Measurements from ENCODE around the gene SPPL2B.

Gene SPPL2B

GRCh38 chr19:2320049-2320448 is 8.4 kb upstream of the SPPL2B start:
- DNase-seq (ENCODE audit: low read depth) = no peak
- H3K4me3 ChIP-seq (ENCODE audit: low read depth, low read length) = no peak overlapping the region

- no peak for DNase-seq (ENCODE audit: low read depth)
- no peak overlapping the region for H3K4me3 ChIP-seq (ENCODE audit: low read depth, low read length)
These were observed 7.5 kb upstream of the SPPL2B start for GRCh38 chr19:2320939-2321338.

- no peak for DNase-seq (ENCODE audit: low read depth)
- H3K4me3 ChIP-seq (ENCODE audit: low read depth, low read length) = no peak overlapping the region
These were observed 6.8 kb upstream of the SPPL2B start for GRCh38 chr19:2321565-2322283.

GRCh38 chr19:2323707-2324106 is 4.8 kb upstream of the SPPL2B start:
- no peak for DNase-seq (ENCODE audit: low read depth)
- no peak overlapping the region for H3K4me3 ChIP-seq (ENCODE audit: low read depth, low read length)

GRCh38 chr19:2324220-2324948 is 4.1 kb upstream of the SPPL2B start:
- no peak for DNase-seq (ENCODE audit: low read depth)
- H3K4me3 ChIP-seq (ENCODE audit: low read depth, low read length) = no peak overlapping the region

- no peak for DNase-seq (ENCODE audit: low read depth)
- H3K4me3 ChIP-seq (ENCODE audit: low read depth, low read length) = no peak overlapping the region
These were observed 3.0 kb upstream of the SPPL2B start for GRCh38 chr19:2325281-2326046.

GRCh38 chr19:2326699-2327360 is 1.7 kb upstream of the SPPL2B start:
- peak overlapping the region; percentile 96 for H3K4me3 ChIP-seq (ENCODE audit: low read depth, low read length)
- DNase-seq (ENCODE audit: low read depth) = no peak

GRCh38 chr19:2327773-2328400 is 597 bp upstream of the SPPL2B start:
- peak; percentile 72 for DNase-seq (ENCODE audit: low read depth)
- peak overlapping the region; percentile 96 for H3K4me3 ChIP-seq (ENCODE audit: low read depth, low read length)

GRCh38 chr19:2329149-2329478 is 630 bp downstream of the SPPL2B start:
- peak overlapping the region; percentile 96 for H3K4me3 ChIP-seq (ENCODE audit: low read depth, low read length)
- no peak for DNase-seq (ENCODE audit: low read depth)

- H3K4me3 ChIP-seq (ENCODE audit: low read depth, low read length) = peak overlapping the region; percentile 96
- DNase-seq (ENCODE audit: low read depth) = no peak
These were observed 1.0 kb downstream of the SPPL2B start for GRCh38 chr19:2329501-2329916.

GRCh38 chr19:2330255-2330631 is 1.8 kb downstream of the SPPL2B start:
- no peak overlapping the region for H3K4me3 ChIP-seq (ENCODE audit: low read depth, low read length)
- DNase-seq (ENCODE audit: low read depth) = no peak

GRCh38 chr19:2330632-2331284 is 2.3 kb downstream of the SPPL2B start:
- DNase-seq (ENCODE audit: low read depth) = no peak
- no peak overlapping the region for H3K4me3 ChIP-seq (ENCODE audit: low read depth, low read length)

- DNase-seq (ENCODE audit: low read depth) = no peak
- no peak overlapping the region for H3K4me3 ChIP-seq (ENCODE audit: low read depth, low read length)
These were observed 3.2 kb downstream of the SPPL2B start for GRCh38 chr19:2331601-2332246.

GRCh38 chr19:2332341-2333026 is 4.0 kb downstream of the SPPL2B start:
- DNase-seq (ENCODE audit: low read depth) = no peak
- no peak overlapping the region for H3K4me3 ChIP-seq (ENCODE audit: low read depth, low read length)

GRCh38 chr19:2333027-2333806 is 4.7 kb downstream of the SPPL2B start:
- DNase-seq (ENCODE audit: low read depth) = no peak
- no peak overlapping the region for H3K4me3 ChIP-seq (ENCODE audit: low read depth, low read length)

GRCh38 chr19:2333807-2334211 is 5.3 kb downstream of the SPPL2B start:
- no peak overlapping the region for H3K4me3 ChIP-seq (ENCODE audit: low read depth, low read length)
- no peak for DNase-seq (ENCODE audit: low read depth)

GRCh38 chr19:2334426-2334825 is 5.9 kb downstream of the SPPL2B start:
- H3K4me3 ChIP-seq (ENCODE audit: low read depth, low read length) = no peak overlapping the region
- DNase-seq (ENCODE audit: low read depth) = no peak
